Right atrium auricular region (tissue), 2 donors: ENCODE results near the gene NT5C2. TPM values are rescaled to one million over a fixed set of nuclear protein-coding genes. Genes with fewer than 3 reads are reported as not detected.

Source experiments
- DNase-seq: peaks from one replicate; pipeline ENCODE4 v3.0.0-alpha.2; 2019; ENCODE audit warnings: low spot score
- H3K27ac ChIP-seq, 2 donors: fragments of 200-600 bp; sonication (generic); 1 replicate in 1 of 2; 2 replicates in 1 of 2; pipeline ENCODE4 v1.5.1; 2016 to 2019
- H3K27me3 ChIP-seq, 2 donors: fragments of 200-600 bp; sonication (generic); one replicate each; pipeline versions ENCODE4 v1.5.1 to v1.6.0; 2017 to 2019
- H3K36me3 ChIP-seq: fragments of 200-600 bp; sonication (generic); one replicate; pipeline ENCODE4 v1.5.1; 2016
- H3K4me1 ChIP-seq, 2 donors: fragments of 200-600 bp; sonication (generic); one replicate each; pipeline versions ENCODE4 v1.5.1 to v1.6.0; 2017 to 2019
- H3K4me3 ChIP-seq, 2 donors: fragments of 200-600 bp; sonication (generic); 1 replicate in 1 of 2; 2 replicates in 1 of 2; pipeline ENCODE4 v1.5.1; 2017 to 2019; ENCODE audit warnings: mild to moderate bottlenecking in 1 of 2, moderate library complexity in 1 of 2
- H3K9me3 ChIP-seq, 2 donors: fragments of 200-600 bp; sonication (generic); one replicate each; pipeline ENCODE4 v1.5.1; 2019
- CTCF ChIP-seq, 2 donors: fragments of 200-600 bp; sonication (generic); IDR thresholded peaks; one replicate each; pipeline ENCODE4 v1.5.1; 2019; ENCODE audit warnings: antibody characterized with exemption in 2 of 2
- total RNA-seq, 2 donors: library from RNA; depleted of rRNA; stranded (reverse); fragments of >200 nt; gene quantifications; one replicate each; pipeline ENCODE4 v1.1.0, GENCODE V29; 2016

Gene NT5C2
- total RNA-seq, 2 donors from 2014 or later, result 28.5 to 32.7 TPM

GRCh38 chr10:103053659-103054581, 139.2 kb downstream of the NT5C2 start:
- Histone ChIP-seq H3K27ac (peak overlapping the region in 1 of 2 donors; percentile 31), H3K36me3 (no peaks in the 10 kb centered on the region), H3K4me1 (peaks cover 0 to 20% of the 10 kb centered on the region in 2 donors), H3K9me3 (no peaks in the 10 kb centered on the region), H3K4me3 (peak overlapping the region; percentile 16 to 19), H3K27me3 (no peaks in the 10 kb centered on the region)
- TF ChIP-seq CTCF (IDR thresholded peaks at IDR 0.05), result peak in 1 of 2 donors; percentile 50
- DNase-seq, result peak; percentile 74

DNA sequence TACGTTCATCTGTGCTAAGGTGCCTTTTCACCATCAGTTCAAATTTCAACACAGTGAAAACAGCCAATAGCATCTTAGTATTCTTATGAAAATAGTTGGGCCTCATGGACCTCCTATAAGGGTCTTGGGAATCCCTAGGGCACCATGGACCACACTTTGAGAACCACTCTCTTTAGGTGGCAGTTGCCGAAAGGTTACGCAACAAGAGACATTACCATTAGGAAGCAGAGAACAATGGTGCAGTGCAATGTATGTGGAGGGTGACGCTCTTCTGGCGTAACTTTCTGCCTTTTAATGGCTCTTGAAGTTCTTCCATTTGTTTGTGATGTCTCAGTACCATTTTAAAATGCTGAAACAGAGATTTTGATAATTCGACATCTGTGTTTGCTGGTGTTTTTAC, 143.8 kb downstream of the NT5C2 start:
- DNase-seq, result peak; percentile 0
- Histone ChIP-seq H3K27me3 (no peaks in the 10 kb centered on the region), H3K4me3 (no peak overlapping the region), H3K27ac (no peak overlapping the region), H3K9me3 (no peaks in the 10 kb centered on the region), H3K36me3 (no peaks in the 10 kb centered on the region), H3K4me1 (peaks cover 0 to 27% of the 10 kb centered on the region in 2 donors)
- TF ChIP-seq CTCF (IDR thresholded peaks at IDR 0.05), result no peak

GRCh38 chr10:103047381-103047780, 145.7 kb downstream of the NT5C2 start:
- Histone ChIP-seq H3K27me3 (no peaks in the 10 kb centered on the region), H3K4me3 (no peak overlapping the region), H3K4me1 (peaks cover 0 to 19% of the 10 kb centered on the region in 2 donors), H3K9me3 (no peaks in the 10 kb centered on the region), H3K27ac (no peak overlapping the region), H3K36me3 (no peaks in the 10 kb centered on the region)
- TF ChIP-seq CTCF (IDR thresholded peaks at IDR 0.05), result no peak
- no peak for DNase-seq

GRCh38 chr10:103045961-103046360, 147.1 kb downstream of the NT5C2 start:
- DNase-seq, result peak; percentile 5
- Histone ChIP-seq H3K9me3 (no peaks in the 10 kb centered on the region), H3K4me3 (no peak overlapping the region), H3K27me3 (no peaks in the 10 kb centered on the region), H3K36me3 (no peaks in the 10 kb centered on the region), H3K27ac (no peak overlapping the region), H3K4me1 (peaks cover 0 to 19% of the 10 kb centered on the region in 2 donors)
- TF ChIP-seq CTCF (IDR thresholded peaks at IDR 0.05), result no peak

DNA sequence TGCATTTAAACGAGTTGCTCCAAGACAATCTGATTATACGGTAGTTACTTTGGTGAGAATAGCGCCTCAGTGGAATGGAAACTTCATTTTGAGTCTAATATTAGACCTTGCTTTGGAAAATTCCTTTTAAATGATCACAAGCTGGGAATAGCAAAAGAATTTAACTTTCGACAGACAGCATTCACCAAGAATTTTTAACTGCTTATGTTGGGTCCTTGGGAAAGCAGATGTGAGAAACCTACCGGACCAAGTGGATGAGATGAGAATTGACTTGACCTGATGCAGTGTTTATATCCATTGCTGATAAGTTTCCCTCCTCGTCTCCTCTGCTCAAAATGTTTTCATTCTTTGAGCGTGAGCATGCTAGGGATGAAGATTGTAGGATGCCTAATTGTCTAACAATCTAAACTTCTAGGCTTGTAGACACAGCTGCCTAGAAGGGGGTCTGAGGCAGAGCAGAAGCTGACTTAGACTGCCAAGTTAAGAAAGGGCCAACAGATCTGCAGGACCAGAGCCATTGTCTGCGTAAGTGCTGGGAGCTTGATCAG, 148.1 kb downstream of the NT5C2 start:
- H3K27ac ChIP-seq, result no peak overlapping the region
- H3K27me3 ChIP-seq, result no peaks in the 10 kb centered on the region
- H3K36me3 ChIP-seq, result no peaks in the 10 kb centered on the region
- no peak for DNase-seq
- no peaks in the 10 kb centered on the region for H3K9me3 ChIP-seq
- no peak overlapping the region for H3K4me3 ChIP-seq
- peaks cover 0 to 19% of the 10 kb centered on the region in 2 donors for H3K4me1 ChIP-seq
- no peak for TF ChIP-seq CTCF (IDR thresholded peaks at IDR 0.05)
